Chondrocyte (in vitro differentiated cells): Measurements from ENCODE around the gene DESI2. TPM values are rescaled to one million over a fixed set of nuclear protein-coding genes. Genes with fewer than 3 reads are reported as not detected.

Experiments used
- DNase-seq: peaks from one replicate; pipeline ENCODE4 v3.0.0; 2021; ENCODE audit warnings: mixed read lengths, low spot score
- H3K27ac Mint-ChIP-seq: one replicate; pipeline ENCODE4 v1.8.0; 2021; ENCODE audit warnings: mild to moderate bottlenecking, moderate library complexity, mixed read lengths; ENCODE audit not compliant: unreplicated experiment
- H3K27me3 Mint-ChIP-seq: 2 replicates; pipeline ENCODE4 v1.8.0; 2021; ENCODE audit warnings: low read depth, mixed read lengths
- H3K36me3 Mint-ChIP-seq: 2 replicates; pipeline ENCODE4 v1.8.0; 2021; ENCODE audit warnings: low read depth, mixed read lengths
- H3K4me1 Mint-ChIP-seq: 2 replicates; pipeline ENCODE4 v1.8.0; 2021; ENCODE audit warnings: low read depth, mild to moderate bottlenecking, mixed read lengths
- H3K4me3 Mint-ChIP-seq: one replicate; pipeline ENCODE4 v1.8.0; 2021; ENCODE audit warnings: mild to moderate bottlenecking, moderate library complexity, mixed read lengths; ENCODE audit not compliant: unreplicated experiment
- H3K9me3 Mint-ChIP-seq: 2 replicates; pipeline ENCODE4 v1.8.0; 2021; ENCODE audit warnings: low read depth, mixed read lengths
- CTCF ChIP-seq: fragments of 200-600 bp; sonication (generic); IDR thresholded peaks from 2 replicates; pipeline ENCODE4 v1.5.0; 2021; ENCODE audit warnings: antibody characterized with exemption, mild to moderate bottlenecking, moderate library complexity
- total RNA-seq: library from RNA; stranded (reverse); gene quantifications from 3 replicates; pipeline ENCODE4 v1.2.1, GENCODE V29; 2021

The DESI2 gene
- total RNA-seq, 1 donor from 2014 or later, result 65.6 TPM

GRCh38 chr1:244705261-244706234, 52.6 kb downstream of the DESI2 start:
- Mint-ChIP-seq H3K27me3 (no peaks in the 10 kb centered on the region), H3K27ac (no peak overlapping the region), H3K4me3 (no peak overlapping the region), H3K4me1 (no peaks in the 10 kb centered on the region), H3K36me3 (peaks cover 23% of the 10 kb centered on the region), H3K9me3 (no peaks in the 10 kb centered on the region)
- DNase-seq, result no peak
- TF ChIP-seq CTCF, result no peak

DNA sequence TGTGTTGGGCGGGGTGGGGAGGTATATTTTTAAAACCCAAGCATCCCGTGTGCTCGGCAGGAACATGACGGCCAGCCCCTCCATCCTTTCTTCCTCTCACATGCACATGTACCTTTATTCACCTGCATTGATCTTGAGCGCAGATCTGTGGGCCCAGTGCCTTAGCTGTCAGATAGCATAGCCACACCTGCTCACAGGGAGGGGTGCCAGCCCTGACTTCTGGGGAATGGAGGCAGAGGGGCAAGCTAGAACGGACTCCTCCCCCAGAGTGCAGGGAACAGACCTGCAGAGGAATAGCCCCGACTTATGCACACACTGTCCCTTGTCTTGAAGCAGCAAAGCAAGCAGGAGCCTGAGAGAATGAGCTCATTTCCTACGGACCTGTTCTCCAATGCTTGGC, 56.1 kb downstream of the DESI2 start:
- H3K9me3 Mint-ChIP-seq, result no peaks in the 10 kb centered on the region

DNA sequence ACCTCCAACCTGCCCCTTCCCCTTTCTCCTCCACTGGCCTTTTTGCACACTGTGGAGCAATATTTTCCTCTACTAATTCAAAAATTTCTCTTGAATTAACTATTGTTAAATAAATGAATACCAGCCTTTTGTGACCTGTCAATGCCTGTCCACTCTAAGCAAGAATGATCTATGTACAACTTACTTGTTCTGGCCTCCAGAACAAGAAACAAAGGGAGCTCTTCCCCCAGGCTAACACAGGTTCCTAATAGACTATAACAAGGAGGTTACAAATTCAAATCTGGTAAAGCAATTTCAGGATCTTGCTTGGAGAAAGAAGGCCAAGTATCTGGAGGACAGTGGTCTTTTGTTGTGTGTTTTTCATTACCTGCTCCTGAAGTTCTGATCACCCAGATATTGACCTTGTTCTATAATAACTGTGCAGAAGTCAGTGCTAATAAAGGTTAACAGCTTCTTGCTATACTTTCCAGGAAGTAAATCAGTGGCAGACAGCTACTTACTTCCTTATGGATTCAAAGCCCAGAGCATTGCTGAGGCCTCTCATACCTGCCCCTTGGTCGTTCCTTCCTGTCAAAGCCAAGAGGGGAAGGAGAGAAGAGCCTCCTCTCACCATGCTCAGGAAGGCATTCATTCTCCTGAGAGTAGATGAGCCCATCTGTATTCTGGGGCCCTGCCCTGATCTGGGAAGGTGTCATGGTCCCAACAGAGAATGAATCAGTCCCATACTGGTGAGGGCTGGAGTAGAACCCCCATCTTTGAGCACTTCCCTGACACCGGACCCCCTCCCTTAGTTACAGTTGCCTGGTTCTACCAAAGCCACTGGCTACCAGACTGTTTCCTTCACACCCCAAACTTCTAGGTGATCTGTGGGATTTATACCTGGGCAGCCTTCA, 56.8 kb downstream of the DESI2 start:
- Mint-ChIP-seq H3K9me3 (no peaks in the 10 kb centered on the region), H3K4me1 (no peaks in the 10 kb centered on the region), H3K36me3 (peaks cover 17% of the 10 kb centered on the region), H3K27me3 (no peaks in the 10 kb centered on the region), H3K4me3 (no peak overlapping the region), H3K27ac (no peak overlapping the region)
- no peak for TF ChIP-seq CTCF
- DNase-seq, result no peak

More for the DNA sequence above, 56.1 kb downstream of the DESI2 start:
- H3K27me3 Mint-ChIP-seq, result no peaks in the 10 kb centered on the region
- no peaks in the 10 kb centered on the region for H3K4me1 Mint-ChIP-seq
- no peak overlapping the region for H3K4me3 Mint-ChIP-seq
- DNase-seq, result no peak
- TF ChIP-seq CTCF, result no peak
- no peak overlapping the region for H3K27ac Mint-ChIP-seq
- peaks cover 17% of the 10 kb centered on the region for H3K36me3 Mint-ChIP-seq

DNA sequence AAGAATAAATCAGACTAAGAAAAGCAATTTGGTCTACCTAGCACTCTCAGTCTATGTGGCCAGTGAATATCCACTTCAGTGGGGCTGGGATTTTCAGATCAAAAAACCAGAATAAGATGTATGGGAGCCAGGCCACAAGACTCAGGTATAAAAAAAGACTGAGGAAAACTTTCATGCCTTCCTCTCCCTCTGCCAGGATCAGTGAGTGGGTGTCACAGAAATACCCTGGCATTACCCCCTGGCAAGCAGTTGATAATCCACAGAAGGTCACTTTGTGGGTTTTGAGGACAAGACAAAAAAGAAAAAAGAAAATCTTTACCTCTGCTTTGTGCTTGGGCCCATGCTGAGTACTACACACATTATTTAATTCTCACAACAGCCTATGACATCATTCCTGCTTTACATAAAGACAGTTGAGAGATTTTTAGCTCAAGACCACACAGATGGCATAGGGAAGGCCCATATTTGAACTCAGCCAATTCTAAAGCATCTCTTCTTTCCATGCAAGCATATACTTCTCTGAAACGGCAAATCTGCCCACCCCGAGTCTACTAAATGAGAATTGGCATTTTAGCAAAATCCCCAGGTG, 57.6 kb downstream of the DESI2 start:
- DNase-seq, result no peak
- Mint-ChIP-seq H3K4me3 (no peak overlapping the region), H3K9me3 (no peaks in the 10 kb centered on the region), H3K36me3 (peaks cover 12% of the 10 kb centered on the region), H3K27me3 (no peaks in the 10 kb centered on the region), H3K4me1 (no peaks in the 10 kb centered on the region), H3K27ac (no peak overlapping the region)
- no peak for TF ChIP-seq CTCF

- no peak for TF ChIP-seq CTCF
- H3K27me3 Mint-ChIP-seq, result no peaks in the 10 kb centered on the region
- no peak overlapping the region for H3K27ac Mint-ChIP-seq
- no peaks in the 10 kb centered on the region for H3K4me1 Mint-ChIP-seq
- no peak for DNase-seq
- peaks cover 3% of the 10 kb centered on the region for H3K36me3 Mint-ChIP-seq
- H3K9me3 Mint-ChIP-seq, result no peaks in the 10 kb centered on the region
- no peak overlapping the region for H3K4me3 Mint-ChIP-seq
Measured at GRCh38 chr1:244712669-244713068, 59.7 kb downstream of the DESI2 start.
